K562 (cell line): ENCODE measurements around the gene FBXO36. TPM values are rescaled to one million over a fixed set of nuclear protein-coding genes. Genes with fewer than 3 reads are reported as not detected.

ENCODE experiments used
- CBX1 ChIP-seq: sonication (generic); IDR thresholded peaks from 2 replicates; pipeline ENCODE4 v1.6.1; 2016; ENCODE audit warnings: antibody characterized with exemption, low read depth, mild to moderate bottlenecking
- CHD1 ChIP-seq: fragments of 200-600 bp; sonication (generic); IDR thresholded peaks from one replicate; pipeline ENCODE4 v1.6.1; 2012; ENCODE audit warnings: mild to moderate bottlenecking, moderate library complexity, low read length, inconsistent platforms
- E2F3 ChIP-seq: fragments of 250-450 bp; sonication (Bioruptor Pico); IDR thresholded peaks from 2 replicates; pipeline ENCODE4 v1.4.0; 2020; ENCODE audit warnings: mild to moderate bottlenecking
- EP400 ChIP-seq: fragments of 450-650 bp; IDR thresholded peaks from 2 replicates; pipeline ENCODE4 v1.6.1; 2017; ENCODE audit warnings: antibody characterized with exemption, mild to moderate bottlenecking, moderate library complexity
- FOXK1 ChIP-seq: sonication (generic); formaldehyde crosslinking; IDR thresholded peaks from 2 replicates; pipeline ENCODE4 v1.8.0; 2022; ENCODE audit warnings: missing genetic modification reagents, mild to moderate bottlenecking, borderline replicate concordance
- HDAC6 ChIP-seq: IDR thresholded peaks from 2 replicates; pipeline ENCODE4 v1.6.1; 2012; ENCODE audit warnings: low read depth, mild to moderate bottlenecking, control low read depth, inconsistent platforms, low read length, moderate library complexity
- LARP7 ChIP-seq: fragments of 450-650 bp; IDR thresholded peaks from 2 replicates; pipeline ENCODE4 v1.6.1; 2016
- NELFE ChIP-seq: IDR thresholded peaks from 2 replicates; pipeline ENCODE4 v1.6.1; 2011; ENCODE audit warnings: mild to moderate bottlenecking; ENCODE audit not compliant: insufficient read depth, insufficient read length
- RERE ChIP-seq: sonication (generic); formaldehyde crosslinking; IDR thresholded peaks from 2 replicates; pipeline ENCODE4 v1.8.0; 2023; ENCODE audit warnings: missing genetic modification reagents, mild to moderate bottlenecking, borderline replicate concordance
- SMARCA4 ChIP-seq: fragments of 450-650 bp; IDR thresholded peaks from 2 replicates; pipeline ENCODE4 v1.6.1; 2016
- SNIP1 ChIP-seq: fragments of 450-650 bp; IDR thresholded peaks from 2 replicates; pipeline ENCODE4 v1.7.1; 2017; ENCODE audit warnings: low read depth, mild to moderate bottlenecking
- ZFX ChIP-seq: sonication (generic); formaldehyde crosslinking; IDR thresholded peaks from 2 replicates; pipeline ENCODE4 v1.8.0; 2022; ENCODE audit warnings: mild to moderate bottlenecking, missing genetic modification reagents, moderate library complexity
- polyA plus RNA-seq, 8 experiments: library from polyadenylated mRNA; depleted of rRNA in 4 of 8; stranded (reverse) in 5 of 8; unstranded in 3 of 8; fragments of >200 nt; fragmentation: Nextera tagmentation in 2 of 8; fragmentation: Illumina TruSeq in 1 of 8; extraction: Ambion mirVana in 2 of 8; extraction: Trizol in 1 of 8; gene quantifications; 2 replicates each; pipeline versions ENCODE4 v1.2.1 to v1.2.3, GENCODE V29; 2011 to 2014; ENCODE audit warnings: inconsistent platforms in 1 of 8, missing spikeins in 1 of 8
- total RNA-seq, 7 experiments: library from RNA; depleted of rRNA in 6 of 7; stranded (reverse); fragments of >200 nt in 6 of 7; fragmentation: Illumina TruSeq in 2 of 7; extraction: Trizol in 2 of 7; gene quantifications; 2 replicates each; pipeline versions ENCODE4 v1.2.1 to v1.2.3, GENCODE V29; 2011 to 2021; ENCODE audit warnings: low replicate concordance in 1 of 7
- TF ChIP-seq, protein P1 (sequence below): fragments of 450-650 bp; formaldehyde crosslinking; IDR thresholded peaks from 2 replicates; pipeline ENCODE4 v1.4.0; 2020; ENCODE audit warnings: mild to moderate bottlenecking, moderate library complexity
- TF ChIP-seq, protein P2 (sequence below): fragments of 450-650 bp; conservative IDR thresholded peaks from 2 replicates; pipeline ENCODE4 v1.6.1; 2016; ENCODE audit warnings: missing genetic modification characterization, low read depth, mild to moderate bottlenecking, missing compliant biosample characterization, moderate library complexity
- TF ChIP-seq, protein P3 (sequence below), 2 experiments: fragments of 450-650 bp; IDR thresholded peaks; 2 replicates each; pipeline ENCODE4 v1.6.1; 2016
- TF ChIP-seq, protein P4 (sequence below): conservative IDR thresholded peaks from 2 replicates; pipeline ENCODE4 v1.6.1; 2011; ENCODE audit warnings: low read depth, mild to moderate bottlenecking, low read length; ENCODE audit not compliant: control insufficient read depth

The FBXO36 gene
- total and polyA plus RNA-seq, 9 of the 15 experiments (the other 6 are each of a cell fraction or from before 2014, with no cell fraction given), result 0.40 to 0.91 (median 0.58) TPM

- TF ChIP-seq NELFE, result no peak
- no peak for TF ChIP-seq LARP7
- TF ChIP-seq, protein P1, sequence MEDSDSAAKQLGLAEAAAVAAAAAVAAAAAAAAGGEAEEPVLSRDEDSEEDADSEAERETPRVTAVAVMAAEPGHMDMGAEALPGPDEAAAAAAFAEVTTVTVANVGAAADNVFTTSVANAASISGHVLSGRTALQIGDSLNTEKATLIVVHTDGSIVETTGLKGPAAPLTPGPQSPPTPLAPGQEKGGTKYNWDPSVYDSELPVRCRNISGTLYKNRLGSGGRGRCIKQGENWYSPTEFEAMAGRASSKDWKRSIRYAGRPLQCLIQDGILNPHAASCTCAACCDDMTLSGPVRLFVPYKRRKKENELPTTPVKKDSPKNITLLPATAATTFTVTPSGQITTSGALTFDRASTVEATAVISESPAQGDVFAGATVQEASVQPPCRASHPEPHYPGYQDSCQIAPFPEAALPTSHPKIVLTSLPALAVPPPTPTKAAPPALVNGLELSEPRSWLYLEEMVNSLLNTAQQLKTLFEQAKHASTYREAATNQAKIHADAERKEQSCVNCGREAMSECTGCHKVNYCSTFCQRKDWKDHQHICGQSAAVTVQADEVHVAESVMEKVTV (CRISPR knock-in tag), result no peak
- TF ChIP-seq SMARCA4, result no peak
- TF ChIP-seq, protein P2, sequence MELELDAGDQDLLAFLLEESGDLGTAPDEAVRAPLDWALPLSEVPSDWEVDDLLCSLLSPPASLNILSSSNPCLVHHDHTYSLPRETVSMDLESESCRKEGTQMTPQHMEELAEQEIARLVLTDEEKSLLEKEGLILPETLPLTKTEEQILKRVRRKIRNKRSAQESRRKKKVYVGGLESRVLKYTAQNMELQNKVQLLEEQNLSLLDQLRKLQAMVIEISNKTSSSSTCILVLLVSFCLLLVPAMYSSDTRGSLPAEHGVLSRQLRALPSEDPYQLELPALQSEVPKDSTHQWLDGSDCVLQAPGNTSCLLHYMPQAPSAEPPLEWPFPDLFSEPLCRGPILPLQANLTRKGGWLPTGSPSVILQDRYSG (tag), result no peak
- TF ChIP-seq EP400, result no peak
- TF ChIP-seq, protein P3, sequence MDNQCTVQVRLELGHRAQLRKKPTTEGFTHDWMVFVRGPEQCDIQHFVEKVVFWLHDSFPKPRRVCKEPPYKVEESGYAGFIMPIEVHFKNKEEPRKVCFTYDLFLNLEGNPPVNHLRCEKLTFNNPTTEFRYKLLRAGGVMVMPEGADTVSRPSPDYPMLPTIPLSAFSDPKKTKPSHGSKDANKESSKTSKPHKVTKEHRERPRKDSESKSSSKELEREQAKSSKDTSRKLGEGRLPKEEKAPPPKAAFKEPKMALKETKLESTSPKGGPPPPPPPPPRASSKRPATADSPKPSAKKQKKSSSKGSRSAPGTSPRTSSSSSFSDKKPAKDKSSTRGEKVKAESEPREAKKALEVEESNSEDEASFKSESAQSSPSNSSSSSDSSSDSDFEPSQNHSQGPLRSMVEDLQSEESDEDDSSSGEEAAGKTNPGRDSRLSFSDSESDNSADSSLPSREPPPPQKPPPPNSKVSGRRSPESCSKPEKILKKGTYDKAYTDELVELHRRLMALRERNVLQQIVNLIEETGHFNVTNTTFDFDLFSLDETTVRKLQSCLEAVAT (IDR thresholded peaks at IDR 0.05), result no peak
- TF ChIP-seq, protein P4, sequence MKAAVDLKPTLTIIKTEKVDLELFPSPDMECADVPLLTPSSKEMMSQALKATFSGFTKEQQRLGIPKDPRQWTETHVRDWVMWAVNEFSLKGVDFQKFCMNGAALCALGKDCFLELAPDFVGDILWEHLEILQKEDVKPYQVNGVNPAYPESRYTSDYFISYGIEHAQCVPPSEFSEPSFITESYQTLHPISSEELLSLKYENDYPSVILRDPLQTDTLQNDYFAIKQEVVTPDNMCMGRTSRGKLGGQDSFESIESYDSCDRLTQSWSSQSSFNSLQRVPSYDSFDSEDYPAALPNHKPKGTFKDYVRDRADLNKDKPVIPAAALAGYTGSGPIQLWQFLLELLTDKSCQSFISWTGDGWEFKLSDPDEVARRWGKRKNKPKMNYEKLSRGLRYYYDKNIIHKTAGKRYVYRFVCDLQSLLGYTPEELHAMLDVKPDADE, result peak; percentile 65
- no peak for TF ChIP-seq CBX1
- TF ChIP-seq HDAC6, result no peak
- TF ChIP-seq E2F3, result peak; percentile 71; the same call in 1 of the 2 replicates
- no peak for TF ChIP-seq SNIP1
- TF ChIP-seq FOXK1 (CRISPR knock-in tag), result no peak
- no peak for TF ChIP-seq RERE (CRISPR knock-in tag)
- peak; percentile 61; the same call in 1 of the 2 replicates for TF ChIP-seq ZFX
- no peak for TF ChIP-seq CHD1
Observed at GRCh38 chr2:229922449-229923386, at the start of gene FBXO36 (continued).
